ENCODE measurements around the gene LEPR. TPM values are rescaled to one million over a fixed set of nuclear protein-coding genes. Genes with fewer than 3 reads are reported as not detected.

Gene LEPR
- polyA plus RNA-seq, 2 of the 4 experiments (the other 2 are of a cell fraction): 3.1 to 6.5 TPM

DNA sequence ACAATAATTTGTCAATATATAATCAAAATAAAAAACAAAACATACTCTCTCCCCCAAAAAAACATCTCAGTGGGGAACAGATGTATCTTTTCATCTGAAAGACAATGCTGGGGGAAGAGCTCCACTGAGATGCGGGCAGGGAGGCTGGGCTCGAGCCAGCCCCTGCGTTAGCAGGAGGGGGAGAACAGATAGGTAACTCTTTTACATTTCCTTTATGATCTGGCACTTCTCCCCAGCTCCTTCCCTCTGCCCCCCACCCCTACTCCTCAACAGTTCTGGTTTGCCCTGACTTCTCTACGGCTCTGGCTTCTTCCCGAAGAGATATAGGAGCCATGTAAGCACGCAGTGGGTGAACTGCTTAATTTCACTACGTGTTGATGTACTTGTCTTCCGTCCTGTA lies 12.4 kb downstream of the LEPR start:
- ATAC-seq: no peak
- FAIRE-seq: no peak
- TF ChIP-seq TP53 (CRISPR knock-in tag; IDR thresholded peaks at IDR 0.05) (no peak), POLR2AphosphoS2 (conservative IDR thresholded peaks at IDR 0.05; ENCODE audit: low read length) (no peak), RARB (CRISPR knock-in tag; IDR thresholded peaks at IDR 0.05) (no peak), CBX2 (IDR thresholded peaks at IDR 0.05; ENCODE audit: borderline replicate concordance, low read depth) (no peak), EHMT2 (IDR thresholded peaks at IDR 0.05; ENCODE audit: low read depth) (no peak), MYC (IDR thresholded peaks at IDR 0.05; ENCODE audit: borderline replicate concordance, low read length) (no peak), CBX8 (IDR thresholded peaks at IDR 0.05) (no peak), TFCP2L1 (CRISPR knock-in tag; IDR thresholded peaks at IDR 0.05) (no peak), NR3C1 (IDR thresholded peaks at IDR 0.05) (no peak), MAZ (IDR thresholded peaks at IDR 0.05; ENCODE audit: borderline replicate concordance, low read depth, low read length) (no peak), RNF2 (IDR thresholded peaks at IDR 0.05; ENCODE audit: borderline replicate concordance, low read depth) (no peak), GATA3 (IDR thresholded peaks at IDR 0.05; ENCODE audit: borderline replicate concordance) (no peak), RFX5 (IDR thresholded peaks at IDR 0.05) (no peak)
- TF ChIP-seq, protein P1, sequence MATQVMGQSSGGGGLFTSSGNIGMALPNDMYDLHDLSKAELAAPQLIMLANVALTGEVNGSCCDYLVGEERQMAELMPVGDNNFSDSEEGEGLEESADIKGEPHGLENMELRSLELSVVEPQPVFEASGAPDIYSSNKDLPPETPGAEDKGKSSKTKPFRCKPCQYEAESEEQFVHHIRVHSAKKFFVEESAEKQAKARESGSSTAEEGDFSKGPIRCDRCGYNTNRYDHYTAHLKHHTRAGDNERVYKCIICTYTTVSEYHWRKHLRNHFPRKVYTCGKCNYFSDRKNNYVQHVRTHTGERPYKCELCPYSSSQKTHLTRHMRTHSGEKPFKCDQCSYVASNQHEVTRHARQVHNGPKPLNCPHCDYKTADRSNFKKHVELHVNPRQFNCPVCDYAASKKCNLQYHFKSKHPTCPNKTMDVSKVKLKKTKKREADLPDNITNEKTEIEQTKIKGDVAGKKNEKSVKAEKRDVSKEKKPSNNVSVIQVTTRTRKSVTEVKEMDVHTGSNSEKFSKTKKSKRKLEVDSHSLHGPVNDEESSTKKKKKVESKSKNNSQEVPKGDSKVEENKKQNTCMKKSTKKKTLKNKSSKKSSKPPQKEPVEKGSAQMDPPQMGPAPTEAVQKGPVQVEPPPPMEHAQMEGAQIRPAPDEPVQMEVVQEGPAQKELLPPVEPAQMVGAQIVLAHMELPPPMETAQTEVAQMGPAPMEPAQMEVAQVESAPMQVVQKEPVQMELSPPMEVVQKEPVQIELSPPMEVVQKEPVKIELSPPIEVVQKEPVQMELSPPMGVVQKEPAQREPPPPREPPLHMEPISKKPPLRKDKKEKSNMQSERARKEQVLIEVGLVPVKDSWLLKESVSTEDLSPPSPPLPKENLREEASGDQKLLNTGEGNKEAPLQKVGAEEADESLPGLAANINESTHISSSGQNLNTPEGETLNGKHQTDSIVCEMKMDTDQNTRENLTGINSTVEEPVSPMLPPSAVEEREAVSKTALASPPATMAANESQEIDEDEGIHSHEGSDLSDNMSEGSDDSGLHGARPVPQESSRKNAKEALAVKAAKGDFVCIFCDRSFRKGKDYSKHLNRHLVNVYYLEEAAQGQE (IDR thresholded peaks at IDR 0.05): no peak
- TF ChIP-seq, protein P2, sequence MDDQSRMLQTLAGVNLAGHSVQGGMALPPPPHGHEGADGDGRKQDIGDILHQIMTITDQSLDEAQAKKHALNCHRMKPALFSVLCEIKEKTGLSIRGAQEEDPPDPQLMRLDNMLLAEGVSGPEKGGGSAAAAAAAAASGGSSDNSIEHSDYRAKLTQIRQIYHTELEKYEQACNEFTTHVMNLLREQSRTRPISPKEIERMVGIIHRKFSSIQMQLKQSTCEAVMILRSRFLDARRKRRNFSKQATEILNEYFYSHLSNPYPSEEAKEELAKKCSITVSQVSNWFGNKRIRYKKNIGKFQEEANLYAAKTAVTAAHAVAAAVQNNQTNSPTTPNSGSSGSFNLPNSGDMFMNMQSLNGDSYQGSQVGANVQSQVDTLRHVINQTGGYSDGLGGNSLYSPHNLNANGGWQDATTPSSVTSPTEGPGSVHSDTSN (IDR thresholded peaks at IDR 0.05): no peak
- TF ChIP-seq, protein P3, sequence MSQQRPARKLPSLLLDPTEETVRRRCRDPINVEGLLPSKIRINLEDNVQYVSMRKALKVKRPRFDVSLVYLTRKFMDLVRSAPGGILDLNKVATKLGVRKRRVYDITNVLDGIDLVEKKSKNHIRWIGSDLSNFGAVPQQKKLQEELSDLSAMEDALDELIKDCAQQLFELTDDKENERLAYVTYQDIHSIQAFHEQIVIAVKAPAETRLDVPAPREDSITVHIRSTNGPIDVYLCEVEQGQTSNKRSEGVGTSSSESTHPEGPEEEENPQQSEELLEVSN (IDR thresholded peaks at IDR 0.05; ENCODE audit: borderline replicate concordance, low read depth): no peak
- WGBS (ENCODE audit: missing lambda C conversion rate): 87% methylated on average over 8 of the region's 8 CpGs
- peaks cover 25% of the 10 kb centered on the region for H3K4me1 ChIP-seq
- no peak overlapping the region for H3K27ac ChIP-seq
- no peak overlapping the region for H3K4me3 ChIP-seq
- DNase-seq (ENCODE audit: low read depth in 1 of 2, low spot score in 1 of 2): no peak
- no peaks in the 10 kb centered on the region for H3K9me3 ChIP-seq
- POLR2A ChIA-PET: no interaction called here
- CTCF ChIA-PET: no interaction called here
- H3K4me2 ChIP-seq: no peak overlapping the region

DNA sequence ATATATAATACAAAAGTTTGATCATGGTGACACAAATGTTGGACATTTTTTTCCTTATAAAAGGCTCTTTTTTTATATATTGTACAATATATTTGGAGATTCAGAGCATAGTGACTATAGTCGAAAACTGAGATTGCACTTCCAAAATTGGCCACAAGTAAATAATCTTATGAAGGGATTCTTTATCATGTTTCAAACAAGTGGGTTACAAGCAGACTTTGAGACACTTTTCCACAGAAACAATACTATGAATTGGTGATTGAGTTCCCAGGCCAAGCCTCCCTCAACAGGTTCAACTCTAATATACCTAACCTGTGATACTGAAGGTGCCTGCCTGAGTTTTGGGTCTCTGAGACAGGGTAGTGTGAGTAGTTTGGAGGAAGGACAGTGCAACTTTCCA lies 13.8 kb downstream of the LEPR start:
- Histone ChIP-seq H3K27ac (no peak overlapping the region), H3K9me3 (no peaks in the 10 kb centered on the region), H3K4me1 (peaks cover 21% of the 10 kb centered on the region), H3K4me3 (no peak overlapping the region), H3K4me2 (no peak overlapping the region)
- FAIRE-seq: no peak
- ATAC-seq: no peak
- WGBS (ENCODE audit: missing lambda C conversion rate): 91% methylated on average over 1 of the region's 1 CpG
- TF ChIP-seq HOXA7 (CRISPR knock-in tag; IDR thresholded peaks at IDR 0.05): no peak
- TF ChIP-seq, protein P4, sequence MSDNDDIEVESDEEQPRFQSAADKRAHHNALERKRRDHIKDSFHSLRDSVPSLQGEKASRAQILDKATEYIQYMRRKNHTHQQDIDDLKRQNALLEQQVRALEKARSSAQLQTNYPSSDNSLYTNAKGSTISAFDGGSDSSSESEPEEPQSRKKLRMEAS (IDR thresholded peaks at IDR 0.05): no peak
- no peak for TF ChIP-seq HOXB13 (CRISPR knock-in tag; IDR thresholded peaks at IDR 0.05; ENCODE audit: low read depth)
- no peak for TF ChIP-seq ESRRA (IDR thresholded peaks at IDR 0.05; ENCODE audit: borderline replicate concordance, low read length)
- TF ChIP-seq CHD4 (IDR thresholded peaks at IDR 0.05; ENCODE audit: borderline replicate concordance): no peak
- no peak for DNase-seq (ENCODE audit: low read depth in 1 of 2, low spot score in 1 of 2)
- ChIA-PET CTCF (no interaction called here), POLR2A (no interaction called here)

Measured in A549 (cell line).